NCI-H460 (cell line): ENCODE measurements around the gene BICDL1. TPM values are rescaled to one million over a fixed set of nuclear protein-coding genes. Genes with fewer than 3 reads are reported as not detected.

ENCODE experiments used
- DNase-seq: peaks from one replicate; pipeline ENCODE4 v3.0.0-alpha.2; 2016; ENCODE audit warnings: low read depth; ENCODE audit errors: extremely low read depth
- total RNA-seq: library from RNA; depleted of rRNA; stranded (reverse); fragments of >200 nt; shearing (Covaris generic); gene quantifications from 2 replicates; pipeline ENCODE4 v1.2.3, GENCODE V29; 2014

BICDL1 gene
- total RNA-seq, 1 experiment from 2014 or later = 3.2 TPM

GRCh38 chr12:120096671-120097202, 107.7 kb downstream of the BICDL1 start:
- DNase-seq = no peak

GRCh38 chr12:120098756-120099470, 109.9 kb downstream of the BICDL1 start:
- no peak for DNase-seq

GRCh38 chr12:120099738-120100137, 110.7 kb downstream of the BICDL1 start:
- no peak for DNase-seq

- no peak for DNase-seq
Measured at GRCh38 chr12:120100630-120101029, 111.6 kb downstream of the BICDL1 start.

GRCh38 chr12:120101182-120101581, 112.1 kb downstream of the BICDL1 start:
- no peak for DNase-seq

GRCh38 chr12:120101617-120102016, 112.6 kb downstream of the BICDL1 start:
- no peak for DNase-seq

- no peak for DNase-seq
Measured at GRCh38 chr12:120102189-120103043, 113.4 kb downstream of the BICDL1 start.

GRCh38 chr12:120103044-120103338, 114.0 kb downstream of the BICDL1 start:
- no peak for DNase-seq

GRCh38 chr12:120103371-120103770, 114.3 kb downstream of the BICDL1 start:
- DNase-seq = no peak

GRCh38 chr12:120106151-120106550, 117.1 kb downstream of the BICDL1 start:
- no peak for DNase-seq

GRCh38 chr12:120109570-120110267, 120.7 kb downstream of the BICDL1 start:
- no peak for DNase-seq

- no peak for DNase-seq
Measured at GRCh38 chr12:120110550-120111501, 121.8 kb downstream of the BICDL1 start.

- no peak for DNase-seq
Measured at GRCh38 chr12:120115066-120115465, 126.0 kb downstream of the BICDL1 start.

GRCh38 chr12:120115692-120116440, 126.8 kb downstream of the BICDL1 start:
- DNase-seq = peak; percentile 21

- DNase-seq = no peak
Measured at GRCh38 chr12:120116441-120116791, 127.4 kb downstream of the BICDL1 start, which contains the start of gene RAB35. RAB35 (minus strand) TSS chr12:120116753; CDS start chr12:120116650, 103 bp downstream.

- peak; percentile 94 for DNase-seq
Measured at GRCh38 chr12:120116792-120117651, 128.0 kb downstream of the BICDL1 start.

GRCh38 chr12:120117961-120118320, 128.9 kb downstream of the BICDL1 start:
- no peak for DNase-seq

- DNase-seq = peak; percentile 33
Measured at GRCh38 chr12:120118321-120119061, 129.5 kb downstream of the BICDL1 start.
